Kidney epithelial cell (primary cell): Measurements from ENCODE around the gene THSD7A. TPM values are rescaled to one million over a fixed set of nuclear protein-coding genes. Genes with fewer than 3 reads are reported as not detected.

Source experiments
- DNase-seq: peaks from one replicate; pipeline ENCODE4 v3.0.0-alpha.2; 2010; ENCODE audit warnings: low read depth
- H3K27me3 ChIP-seq: 2 replicates; pipeline ENCODE4 v1.6.0; 2011; ENCODE audit warnings: low read length; ENCODE audit not compliant: control insufficient read depth, insufficient read depth
- H3K36me3 ChIP-seq: 2 replicates; pipeline ENCODE4 v1.5.1; 2011; ENCODE audit warnings: low read length; ENCODE audit not compliant: control insufficient read depth, insufficient read depth
- H3K4me3 ChIP-seq: 2 replicates; pipeline ENCODE4 v1.5.1; 2011; ENCODE audit warnings: low read depth, mild to moderate bottlenecking, control low read depth, low read length
- total RNA-seq: library from RNA; depleted of rRNA; stranded (reverse); fragments of >200 nt; gene quantifications from 2 replicates; pipeline ENCODE4 v1.2.3, GENCODE V29; 2015
- TF ChIP-seq, protein P1 (sequence below): IDR thresholded peaks from 2 replicates; pipeline ENCODE4 v1.5.1; 2011; ENCODE audit warnings: mild to moderate bottlenecking, moderate library complexity, low read length, control low read depth, inconsistent platforms; ENCODE audit not compliant: insufficient read depth, poor library complexity, severe bottlenecking

THSD7A gene, protein sequence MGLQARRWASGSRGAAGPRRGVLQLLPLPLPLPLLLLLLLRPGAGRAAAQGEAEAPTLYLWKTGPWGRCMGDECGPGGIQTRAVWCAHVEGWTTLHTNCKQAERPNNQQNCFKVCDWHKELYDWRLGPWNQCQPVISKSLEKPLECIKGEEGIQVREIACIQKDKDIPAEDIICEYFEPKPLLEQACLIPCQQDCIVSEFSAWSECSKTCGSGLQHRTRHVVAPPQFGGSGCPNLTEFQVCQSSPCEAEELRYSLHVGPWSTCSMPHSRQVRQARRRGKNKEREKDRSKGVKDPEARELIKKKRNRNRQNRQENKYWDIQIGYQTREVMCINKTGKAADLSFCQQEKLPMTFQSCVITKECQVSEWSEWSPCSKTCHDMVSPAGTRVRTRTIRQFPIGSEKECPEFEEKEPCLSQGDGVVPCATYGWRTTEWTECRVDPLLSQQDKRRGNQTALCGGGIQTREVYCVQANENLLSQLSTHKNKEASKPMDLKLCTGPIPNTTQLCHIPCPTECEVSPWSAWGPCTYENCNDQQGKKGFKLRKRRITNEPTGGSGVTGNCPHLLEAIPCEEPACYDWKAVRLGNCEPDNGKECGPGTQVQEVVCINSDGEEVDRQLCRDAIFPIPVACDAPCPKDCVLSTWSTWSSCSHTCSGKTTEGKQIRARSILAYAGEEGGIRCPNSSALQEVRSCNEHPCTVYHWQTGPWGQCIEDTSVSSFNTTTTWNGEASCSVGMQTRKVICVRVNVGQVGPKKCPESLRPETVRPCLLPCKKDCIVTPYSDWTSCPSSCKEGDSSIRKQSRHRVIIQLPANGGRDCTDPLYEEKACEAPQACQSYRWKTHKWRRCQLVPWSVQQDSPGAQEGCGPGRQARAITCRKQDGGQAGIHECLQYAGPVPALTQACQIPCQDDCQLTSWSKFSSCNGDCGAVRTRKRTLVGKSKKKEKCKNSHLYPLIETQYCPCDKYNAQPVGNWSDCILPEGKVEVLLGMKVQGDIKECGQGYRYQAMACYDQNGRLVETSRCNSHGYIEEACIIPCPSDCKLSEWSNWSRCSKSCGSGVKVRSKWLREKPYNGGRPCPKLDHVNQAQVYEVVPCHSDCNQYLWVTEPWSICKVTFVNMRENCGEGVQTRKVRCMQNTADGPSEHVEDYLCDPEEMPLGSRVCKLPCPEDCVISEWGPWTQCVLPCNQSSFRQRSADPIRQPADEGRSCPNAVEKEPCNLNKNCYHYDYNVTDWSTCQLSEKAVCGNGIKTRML (N-terminal part only)
- total RNA-seq = 26.2 and 27.3 TPM in 2 replicates

DNA sequence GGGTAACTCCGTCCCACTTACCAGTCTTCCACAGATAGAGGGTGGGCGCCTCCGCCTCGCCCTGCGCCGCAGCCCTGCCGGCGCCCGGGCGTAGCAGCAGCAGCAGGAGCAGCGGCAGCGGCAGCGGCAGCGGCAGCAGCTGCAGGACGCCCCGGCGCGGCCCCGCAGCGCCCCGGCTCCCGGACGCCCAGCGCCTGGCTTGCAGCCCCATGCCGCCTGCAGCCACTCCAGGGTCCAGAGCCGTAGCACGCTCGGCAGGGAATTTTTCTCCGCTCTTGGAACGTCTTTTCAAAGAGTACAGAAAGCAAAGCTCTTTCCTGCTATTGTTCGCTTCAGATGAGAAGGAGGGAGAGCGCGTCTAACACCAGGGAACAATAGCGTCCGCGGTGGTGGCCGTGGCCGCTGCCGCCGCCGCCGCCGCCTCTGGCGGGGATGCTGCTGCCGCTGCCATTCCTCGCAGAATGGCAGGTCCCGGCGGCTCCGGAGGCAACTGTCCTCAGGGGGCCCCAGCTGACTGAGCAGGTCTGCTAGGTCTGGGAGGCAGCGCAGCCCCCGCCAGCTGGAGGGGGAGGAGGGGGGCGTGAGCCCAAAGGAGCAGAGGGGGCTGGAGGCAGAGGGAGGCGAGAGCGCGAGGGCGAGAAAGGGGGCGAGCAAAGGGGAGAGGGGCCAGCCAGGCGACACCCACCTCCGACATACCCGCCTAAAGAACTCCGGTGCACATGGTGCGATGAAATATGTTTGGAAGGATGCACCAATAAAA, at the start of gene THSD7A:
Gene THSD7A, minus strand, starts transcription at position 463 of the 760 bp plus-strand sequence. Its CDS starts 252 bp downstream, at position 211.
- TF ChIP-seq, protein P1, sequence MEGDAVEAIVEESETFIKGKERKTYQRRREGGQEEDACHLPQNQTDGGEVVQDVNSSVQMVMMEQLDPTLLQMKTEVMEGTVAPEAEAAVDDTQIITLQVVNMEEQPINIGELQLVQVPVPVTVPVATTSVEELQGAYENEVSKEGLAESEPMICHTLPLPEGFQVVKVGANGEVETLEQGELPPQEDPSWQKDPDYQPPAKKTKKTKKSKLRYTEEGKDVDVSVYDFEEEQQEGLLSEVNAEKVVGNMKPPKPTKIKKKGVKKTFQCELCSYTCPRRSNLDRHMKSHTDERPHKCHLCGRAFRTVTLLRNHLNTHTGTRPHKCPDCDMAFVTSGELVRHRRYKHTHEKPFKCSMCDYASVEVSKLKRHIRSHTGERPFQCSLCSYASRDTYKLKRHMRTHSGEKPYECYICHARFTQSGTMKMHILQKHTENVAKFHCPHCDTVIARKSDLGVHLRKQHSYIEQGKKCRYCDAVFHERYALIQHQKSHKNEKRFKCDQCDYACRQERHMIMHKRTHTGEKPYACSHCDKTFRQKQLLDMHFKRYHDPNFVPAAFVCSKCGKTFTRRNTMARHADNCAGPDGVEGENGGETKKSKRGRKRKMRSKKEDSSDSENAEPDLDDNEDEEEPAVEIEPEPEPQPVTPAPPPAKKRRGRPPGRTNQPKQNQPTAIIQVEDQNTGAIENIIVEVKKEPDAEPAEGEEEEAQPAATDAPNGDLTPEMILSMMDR = no peak
- no peak for DNase-seq

DNA sequence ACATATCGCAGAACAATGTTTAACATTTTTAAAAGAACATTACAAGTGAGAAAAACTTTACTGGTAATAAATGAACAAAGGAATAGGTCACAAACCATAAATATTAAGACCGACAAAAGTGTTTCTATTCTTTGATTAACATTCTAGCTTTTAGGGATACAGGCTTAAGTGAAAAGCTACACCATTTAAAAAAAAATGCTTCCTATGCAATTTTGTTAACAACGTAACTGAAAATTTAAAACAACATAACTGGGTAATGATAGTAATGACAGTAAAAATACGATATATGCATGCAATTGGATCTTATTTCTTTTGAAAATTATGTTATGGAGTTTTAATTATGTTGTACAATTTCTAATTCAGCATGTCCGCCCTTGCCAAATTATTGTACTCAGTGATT, 49.7 kb upstream of the THSD7A start:
- Histone ChIP-seq H3K27me3 (no peaks in the 10 kb centered on the region), H3K4me3 (no peak overlapping the region), H3K36me3 (no peaks in the 10 kb centered on the region)
- DNase-seq = no peak
- TF ChIP-seq, protein P1 = no peak

More for the DNA sequence above, at the start of gene THSD7A:
- Histone ChIP-seq H3K27me3 (no peaks in the 10 kb centered on the region), H3K4me3 (peak within 1 kb of the TSS; percentile 56), H3K36me3 (no peaks in the 10 kb centered on the region)

DNA sequence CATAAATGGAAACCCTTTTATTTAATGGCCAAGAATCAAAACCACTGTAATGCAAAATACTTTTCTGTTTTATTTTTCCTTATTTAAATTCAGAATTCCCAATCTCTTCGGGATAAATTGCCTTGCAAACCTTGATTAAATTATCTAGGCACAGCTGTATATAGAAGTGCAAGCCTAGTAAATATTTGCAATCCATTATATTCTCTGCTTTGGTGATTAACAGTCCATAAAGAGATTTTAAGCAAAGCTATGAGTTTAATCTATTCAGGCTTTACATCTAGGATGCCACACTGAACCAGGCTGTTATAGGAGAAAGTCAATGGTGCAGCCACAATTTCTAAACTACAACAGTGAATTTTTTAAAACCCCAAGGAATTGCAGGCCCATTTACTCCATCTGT, 43.6 kb upstream of the THSD7A start:
- TF ChIP-seq, protein P1 = no peak
- DNase-seq = no peak
- H3K36me3 ChIP-seq = no peaks in the 10 kb centered on the region
- H3K4me3 ChIP-seq = no peak overlapping the region
- no peaks in the 10 kb centered on the region for H3K27me3 ChIP-seq

DNA sequence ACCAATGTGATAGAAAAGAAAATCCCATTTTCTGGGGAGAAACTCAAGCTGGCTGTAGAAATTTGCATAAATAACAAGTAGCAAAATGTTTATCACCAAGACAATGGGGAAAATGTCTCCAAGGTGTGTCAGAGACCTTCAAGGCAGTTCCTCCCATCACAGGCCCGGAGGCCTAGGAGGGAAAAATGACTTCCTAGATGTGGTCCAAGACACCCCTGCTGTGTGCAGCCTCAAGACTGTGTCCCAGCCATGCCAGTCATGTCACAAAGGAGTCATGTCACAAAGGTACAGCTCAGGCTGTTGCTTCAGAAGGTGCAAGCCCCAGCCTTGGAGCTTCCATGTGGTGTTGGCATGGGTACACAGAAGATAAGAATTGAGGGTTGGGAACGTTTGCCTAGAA, 33.7 kb upstream of the THSD7A start:
- no peak overlapping the region for H3K4me3 ChIP-seq
- no peaks in the 10 kb centered on the region for H3K36me3 ChIP-seq
- no peaks in the 10 kb centered on the region for H3K27me3 ChIP-seq
- TF ChIP-seq, protein P1 = no peak
- DNase-seq = no peak
